Stimulated activated CD8-positive, alpha-beta memory T cell treated with anti-CD3 and anti-CD28 coated beads, Interleukin-15, amount 100 ng/mL, for 1 hour (primary cell): ENCODE results near the gene ACER3.
"Not testable (repeated sequence)": the region's sequence is repeated elsewhere in the genome, so short reads cannot be mapped to it uniquely, and the experiment has no call there.

ENCODE experiments used
- DNase-seq: peaks from one replicate; pipeline ENCODE4 v3.0.0-alpha.2; 2020; ENCODE audit warnings: low read depth

ACER3 gene

DNA sequence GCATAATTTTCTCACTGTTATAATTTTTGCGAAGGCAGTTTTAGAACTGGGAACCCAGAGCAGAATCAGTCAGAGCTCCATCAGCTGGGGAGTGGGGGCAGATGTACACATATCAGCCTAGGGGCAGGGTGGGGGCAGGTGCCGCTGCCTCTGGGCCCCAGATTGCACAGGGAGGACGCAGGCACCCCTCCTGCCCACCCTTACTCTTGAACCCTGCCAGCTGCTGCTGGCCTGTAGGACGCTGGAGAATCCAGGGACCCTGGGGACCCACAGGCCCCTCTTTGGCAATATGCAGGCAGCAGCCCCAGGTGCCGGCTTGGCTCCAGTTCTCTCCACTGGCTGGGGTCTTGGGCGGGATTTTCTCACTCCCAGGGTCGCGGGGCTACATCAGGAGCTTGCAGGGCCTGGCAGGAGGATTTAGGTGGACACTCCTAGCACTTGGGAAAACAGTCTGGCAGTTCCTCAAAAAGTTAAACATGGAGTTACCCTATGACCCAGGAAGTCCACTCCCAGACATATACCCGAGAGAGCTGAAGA lies 197.3 kb downstream of the ACER3 start:
- DNase-seq: no peak

GRCh38 chr11:77058900-77059299 lies 198.2 kb downstream of the ACER3 start:
- no peak for DNase-seq

DNA sequence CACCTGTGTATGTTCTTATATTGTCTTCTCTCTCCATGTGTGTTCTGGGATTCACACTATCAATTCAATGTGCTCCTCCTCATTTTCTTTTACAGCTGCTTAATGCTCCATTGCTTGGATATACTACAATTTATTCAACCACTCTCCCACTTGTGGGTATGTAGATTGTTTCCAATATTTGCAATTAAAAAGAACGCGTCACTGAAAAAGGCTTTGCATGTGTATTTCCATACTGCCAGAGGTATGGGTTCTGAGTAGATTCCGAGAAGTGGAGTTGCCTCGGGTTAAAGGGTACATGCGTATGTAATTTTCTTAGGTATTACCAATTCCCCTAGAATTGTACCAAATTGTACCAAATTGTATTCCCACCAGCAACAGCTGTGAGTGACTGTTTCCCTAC lies 199.1 kb downstream of the ACER3 start:
- no peak for DNase-seq

DNA sequence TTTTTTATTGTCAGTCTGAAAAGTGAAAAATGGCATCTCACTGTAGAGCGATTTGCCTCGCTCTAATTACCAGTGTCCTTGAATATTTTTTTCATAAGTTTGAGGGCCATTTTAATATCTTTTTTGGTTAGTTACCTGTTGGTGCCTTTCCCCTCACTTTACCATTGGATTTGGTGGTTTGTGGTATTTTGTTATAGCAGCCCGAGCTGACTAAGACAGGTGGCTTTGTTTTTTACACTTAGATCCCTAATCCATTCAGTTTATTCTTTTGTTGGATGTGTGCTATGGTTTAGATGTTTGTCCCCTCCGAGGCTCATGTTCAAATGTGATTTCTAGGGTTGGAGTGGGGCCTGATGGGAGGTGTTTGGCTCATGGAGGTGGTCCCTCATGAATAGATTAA lies 199.5 kb downstream of the ACER3 start:
- no peak for DNase-seq

DNA sequence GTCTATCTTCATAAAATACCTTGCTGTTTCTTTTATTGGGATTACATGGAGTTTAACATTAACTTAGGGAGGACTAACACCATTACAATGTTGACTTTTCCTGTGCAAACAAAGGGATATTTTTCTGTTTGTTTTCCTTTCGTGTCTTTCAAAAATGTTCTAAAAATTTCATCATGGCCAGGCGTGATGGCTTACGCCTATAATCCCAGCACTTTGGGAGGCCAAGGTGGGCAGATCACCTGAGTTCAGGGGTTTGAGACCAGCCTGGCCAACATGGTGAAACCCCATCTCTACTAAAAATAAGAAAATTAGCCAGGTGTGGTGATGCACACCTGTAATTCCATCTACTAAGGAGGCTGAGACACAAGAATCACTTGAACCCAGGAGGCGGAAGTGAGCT lies 200.5 kb downstream of the ACER3 start:
- DNase-seq: not testable (repeated sequence)

- DNase-seq: no peak
These were observed 202.2 kb downstream of the ACER3 start for GRCh38 chr11:77062924-77063323.

DNA sequence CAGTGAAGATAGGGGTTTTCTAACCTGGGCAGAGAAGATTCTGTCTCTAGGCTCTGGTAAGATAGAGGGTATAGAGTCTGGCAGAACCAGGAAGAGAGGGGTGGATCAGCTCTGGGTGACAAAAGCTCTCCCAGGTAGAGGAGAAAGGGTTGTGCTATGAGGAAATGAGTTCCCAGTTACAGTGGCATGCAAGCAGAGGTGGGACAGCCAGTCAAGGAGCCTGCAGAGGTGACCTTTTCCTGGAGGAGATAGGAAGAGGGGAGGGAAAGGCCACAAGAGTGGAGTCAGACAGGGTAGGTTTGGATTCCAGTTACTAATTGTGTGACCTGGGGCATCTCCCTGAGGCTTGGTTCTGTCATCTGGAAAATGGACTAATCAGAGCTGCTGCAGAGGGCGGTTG lies 202.7 kb downstream of the ACER3 start:
- no peak for DNase-seq

DNA sequence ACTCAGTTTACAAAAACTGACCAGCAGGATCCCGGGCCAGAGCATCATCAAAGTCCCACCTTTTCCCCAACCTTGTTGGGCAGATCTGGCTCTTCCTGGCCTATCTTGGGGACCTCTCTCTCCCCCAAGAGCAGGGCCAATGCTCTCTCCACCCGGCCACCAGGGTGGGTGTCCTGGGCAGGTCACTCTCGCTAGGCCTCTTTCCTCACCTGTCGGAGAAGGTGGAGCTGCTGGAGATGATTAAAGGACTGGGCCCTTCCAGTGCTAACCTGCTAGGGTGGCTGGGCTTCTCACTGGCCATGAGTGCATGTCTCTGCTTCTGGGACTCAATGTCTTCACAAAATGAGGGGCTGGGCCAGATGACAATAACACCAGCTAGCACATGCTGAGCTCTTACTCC lies 203.1 kb downstream of the ACER3 start:
- no peak for DNase-seq

GRCh38 chr11:77064648-77065217 lies 204.0 kb downstream of the ACER3 start:
- no peak for DNase-seq

DNA sequence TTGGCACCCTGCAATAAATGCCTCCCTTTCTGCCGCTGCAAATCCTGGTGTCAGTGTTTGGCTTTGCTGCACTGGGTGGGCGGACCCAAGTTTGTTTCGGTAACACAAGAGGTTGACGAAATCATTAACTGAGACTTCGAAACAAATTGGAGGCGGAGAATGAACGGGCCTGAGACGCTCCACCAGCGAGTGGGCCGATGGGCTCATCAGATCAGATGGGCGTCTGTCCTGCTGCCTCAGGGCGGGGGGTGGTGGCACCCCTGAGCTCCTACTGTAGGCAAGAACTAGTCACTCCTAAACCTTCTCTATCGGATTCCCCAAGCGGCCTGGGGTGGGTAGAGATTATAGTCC lies 205.1 kb downstream of the ACER3 start:
- DNase-seq: no peak

- DNase-seq: peak; percentile 70
These were observed 205.7 kb downstream of the ACER3 start, which contains the start of gene CAPN5 for GRCh38 chr11:77066229-77067042. Gene CAPN5, plus strand, starts transcription at chr11:77066971. Its CDS starts 17,916 bp downstream, at chr11:77084887.

GRCh38 chr11:77067861-77068443 lies 207.2 kb downstream of the ACER3 start:
- DNase-seq: no peak

DNA sequence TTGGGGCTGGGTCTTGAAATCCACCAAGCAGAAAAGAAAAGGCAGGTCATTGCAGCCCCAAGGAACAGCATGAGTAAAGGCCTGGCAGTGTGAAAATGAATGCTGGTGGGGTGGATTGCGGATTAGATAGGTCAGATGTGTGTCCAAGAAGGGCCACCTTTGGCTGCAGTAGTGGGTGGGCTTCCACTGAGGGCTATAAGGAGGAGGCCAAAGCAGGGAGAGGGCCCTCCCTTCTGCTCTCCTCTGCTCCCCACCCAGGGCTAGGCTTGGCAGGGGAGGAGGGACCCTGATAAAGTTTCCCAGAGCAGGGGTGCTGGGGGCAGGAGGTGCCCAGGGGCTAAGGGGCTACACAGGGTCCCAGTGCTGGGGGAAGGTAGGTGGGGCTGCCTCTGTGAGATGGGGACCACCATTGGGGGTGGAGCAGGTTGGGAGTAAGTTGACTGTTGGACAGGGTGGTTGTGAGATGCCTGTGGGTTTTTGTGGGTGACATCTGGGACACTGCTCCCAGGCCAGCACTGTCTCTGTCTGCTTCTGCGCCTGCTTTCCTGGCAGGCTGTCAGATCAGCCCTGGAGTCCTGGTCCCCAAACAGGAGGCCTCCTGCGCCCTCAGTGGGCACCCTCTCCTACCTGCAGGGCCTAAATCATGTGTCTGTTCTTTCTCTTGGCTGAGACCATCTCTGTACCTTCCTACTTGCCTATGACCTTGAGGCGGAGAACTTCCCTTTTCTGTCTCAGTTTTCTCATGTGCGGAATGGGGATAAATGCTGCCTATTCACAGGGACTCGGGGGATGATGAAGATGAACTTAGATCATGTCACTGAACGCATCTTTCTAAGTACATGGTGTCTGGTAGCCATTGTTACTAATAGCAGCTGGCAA lies 208.0 kb downstream of the ACER3 start:
- no peak for DNase-seq

- no peak for DNase-seq
These were observed 208.7 kb downstream of the ACER3 start for GRCh38 chr11:77069336-77069968.

DNA sequence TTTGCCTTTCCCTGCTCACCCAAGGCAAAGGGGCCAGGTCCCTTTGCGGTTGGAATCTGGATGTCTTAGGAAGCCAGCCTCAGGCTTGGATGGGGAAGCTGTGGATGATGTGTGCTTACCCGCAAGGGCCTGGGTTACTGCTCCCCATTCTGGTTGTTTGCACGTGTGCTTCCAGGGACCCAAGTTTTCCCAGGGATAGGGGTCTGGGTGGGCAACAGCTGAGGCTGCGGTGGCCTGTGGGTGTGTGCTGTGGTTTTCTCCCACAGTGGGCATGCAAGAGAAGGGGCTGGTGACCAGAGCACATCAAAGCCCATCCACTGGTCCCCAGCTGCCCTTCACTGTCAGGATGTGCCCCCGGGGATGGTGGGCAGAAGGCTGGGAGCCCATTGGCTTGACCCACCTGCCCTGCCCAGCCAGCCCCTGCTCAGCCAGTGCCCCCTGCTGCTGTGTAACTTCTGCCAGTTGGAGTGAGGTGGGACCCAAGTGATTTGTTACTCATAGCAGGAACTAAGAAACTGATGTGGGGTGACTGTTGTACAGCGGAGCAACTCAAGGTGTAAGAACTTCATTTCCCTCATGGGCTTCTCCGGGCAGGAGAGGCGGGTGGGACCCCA lies 209.4 kb downstream of the ACER3 start:
- no peak for DNase-seq

GRCh38 chr11:77071077-77071476 lies 210.4 kb downstream of the ACER3 start:
- no peak for DNase-seq

- DNase-seq: no peak
These were observed 211.2 kb downstream of the ACER3 start for GRCh38 chr11:77071671-77072605.

DNA sequence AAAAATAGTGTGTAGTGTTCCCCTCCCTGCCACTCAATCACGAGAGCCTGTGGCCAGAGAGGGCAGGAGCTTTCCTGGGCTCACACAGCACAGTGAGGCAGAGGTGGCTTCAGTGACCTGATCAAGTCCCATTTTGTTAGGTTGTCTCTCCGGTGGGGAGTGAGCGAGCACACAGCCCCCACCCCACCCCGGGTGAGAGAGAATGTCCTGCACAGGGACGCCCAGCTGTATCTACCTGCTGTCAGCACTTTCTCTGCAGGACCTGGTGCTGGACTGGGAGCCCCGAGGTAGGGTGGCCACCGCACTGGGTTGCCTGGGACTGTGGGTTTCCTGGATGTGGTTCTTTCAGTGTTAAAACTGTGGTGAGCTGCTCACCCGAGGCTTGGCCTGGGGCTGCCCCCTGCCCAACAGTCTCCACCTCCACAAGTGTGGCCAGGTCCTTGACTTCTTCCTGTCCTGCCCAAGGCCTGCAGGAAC lies 212.2 kb downstream of the ACER3 start:
- no peak for DNase-seq

GRCh38 chr11:77073328-77074001 lies 212.7 kb downstream of the ACER3 start:
- no peak for DNase-seq
